Muscle layer of duodenum (tissue), 2 donors: ENCODE results near the gene TSHZ1.

ENCODE experiments used
- H3K27ac ChIP-seq: one replicate; pipeline ENCODE4 v1.7.0; 2013; ENCODE audit warnings: mild to moderate bottlenecking, low read length
- H3K27me3 ChIP-seq: one replicate; pipeline ENCODE4 v1.7.0; 2013; ENCODE audit warnings: low read depth, mild to moderate bottlenecking, control low read depth, low read length
- H3K36me3 ChIP-seq, 2 donors: one replicate each; pipeline ENCODE4 v1.7.0; 2013; ENCODE audit warnings: low read length in 2 of 2, control low read depth in 1 of 2, mild to moderate bottlenecking in 1 of 2; ENCODE audit not compliant: insufficient read depth in 2 of 2, control insufficient read depth in 1 of 2
- H3K4me1 ChIP-seq, 2 donors: one replicate each; pipeline ENCODE4 v1.7.0; 2013; ENCODE audit warnings: low read length in 2 of 2, mild to moderate bottlenecking in 2 of 2, control low read depth in 1 of 2, moderate library complexity in 1 of 2; ENCODE audit not compliant: insufficient read depth in 2 of 2, control insufficient read depth in 1 of 2
- H3K4me3 ChIP-seq, 2 donors: one replicate each; pipeline ENCODE4 v1.7.0; 2013; ENCODE audit warnings: low read length in 2 of 2, low read depth in 1 of 2, mild to moderate bottlenecking in 1 of 2
- H3K9me3 ChIP-seq, 2 donors: one replicate each; pipeline ENCODE4 v1.7.0; 2013; ENCODE audit warnings: low read length in 2 of 2, control low read depth in 1 of 2, mild to moderate bottlenecking in 1 of 2; ENCODE audit not compliant: control insufficient read depth in 1 of 2
- donor health status: healthy.

The TSHZ1 gene, protein sequence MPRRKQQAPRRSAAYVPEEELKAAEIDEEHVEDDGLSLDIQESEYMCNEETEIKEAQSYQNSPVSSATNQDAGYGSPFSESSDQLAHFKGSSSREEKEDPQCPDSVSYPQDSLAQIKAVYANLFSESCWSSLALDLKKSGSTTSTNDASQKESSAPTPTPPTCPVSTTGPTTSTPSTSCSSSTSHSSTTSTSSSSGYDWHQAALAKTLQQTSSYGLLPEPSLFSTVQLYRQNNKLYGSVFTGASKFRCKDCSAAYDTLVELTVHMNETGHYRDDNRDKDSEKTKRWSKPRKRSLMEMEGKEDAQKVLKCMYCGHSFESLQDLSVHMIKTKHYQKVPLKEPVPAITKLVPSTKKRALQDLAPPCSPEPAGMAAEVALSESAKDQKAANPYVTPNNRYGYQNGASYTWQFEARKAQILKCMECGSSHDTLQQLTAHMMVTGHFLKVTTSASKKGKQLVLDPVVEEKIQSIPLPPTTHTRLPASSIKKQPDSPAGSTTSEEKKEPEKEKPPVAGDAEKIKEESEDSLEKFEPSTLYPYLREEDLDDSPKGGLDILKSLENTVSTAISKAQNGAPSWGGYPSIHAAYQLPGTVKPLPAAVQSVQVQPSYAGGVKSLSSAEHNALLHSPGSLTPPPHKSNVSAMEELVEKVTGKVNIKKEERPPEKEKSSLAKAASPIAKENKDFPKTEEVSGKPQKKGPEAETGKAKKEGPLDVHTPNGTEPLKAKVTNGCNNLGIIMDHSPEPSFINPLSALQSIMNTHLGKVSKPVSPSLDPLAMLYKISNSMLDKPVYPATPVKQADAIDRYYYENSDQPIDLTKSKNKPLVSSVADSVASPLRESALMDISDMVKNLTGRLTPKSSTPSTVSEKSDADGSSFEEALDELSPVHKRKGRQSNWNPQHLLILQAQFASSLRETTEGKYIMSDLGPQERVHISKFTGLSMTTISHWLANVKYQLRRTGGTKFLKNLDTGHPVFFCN (N-terminal part only)

DNA sequence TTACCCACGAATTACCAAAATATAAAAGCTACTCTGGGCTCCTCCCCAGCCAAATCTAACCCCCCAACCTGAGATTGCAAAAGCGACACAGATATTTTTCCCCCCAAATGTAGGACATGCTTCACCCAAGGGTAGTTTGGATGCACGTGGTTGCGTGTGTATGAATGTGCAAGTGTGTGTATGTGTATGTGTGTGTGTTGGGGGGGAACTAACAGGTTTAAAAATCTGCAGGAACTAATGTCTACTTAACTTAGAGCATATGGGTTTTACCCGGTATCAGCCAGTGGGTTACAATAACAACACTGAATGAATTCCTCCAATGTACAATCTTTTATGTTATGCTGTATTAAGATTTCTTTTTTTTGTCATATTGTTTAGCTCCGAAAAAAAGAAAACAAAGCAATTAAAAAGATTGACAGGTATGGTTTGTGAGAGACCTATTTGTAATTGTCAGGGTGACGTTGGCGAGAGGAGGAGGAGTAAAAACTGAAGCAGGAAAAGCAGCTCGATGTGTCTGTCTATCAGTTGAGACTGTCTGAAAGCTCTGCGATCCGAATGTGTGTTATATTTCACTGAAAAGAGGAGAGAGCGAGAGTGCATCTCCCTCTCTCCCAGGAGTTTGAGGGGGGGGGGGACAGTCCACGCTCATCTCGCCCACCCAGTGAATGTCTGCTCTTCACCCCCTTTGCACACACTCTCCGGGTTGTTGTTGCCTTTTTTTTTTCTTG lies at the start of gene TSHZ1:
TSS of gene TSHZ1 (plus strand) at position 524 of the 728 bp plus-strand sequence. CDS start 1,080 bp downstream, outside the sequence.
- H3K9me3 ChIP-seq: no peaks in the 10 kb centered on the region
- peak within 1 kb of the TSS; percentile 86 to 96 for H3K4me3 ChIP-seq
- no peaks in the 10 kb centered on the region for H3K27me3 ChIP-seq
- H3K36me3 ChIP-seq: no peaks in the 10 kb centered on the region
- H3K4me1 ChIP-seq: peaks cover 25 to 30% of the 10 kb centered on the region in 2 donors
- peak within 1 kb of the TSS; percentile 93 for H3K27ac ChIP-seq

DNA sequence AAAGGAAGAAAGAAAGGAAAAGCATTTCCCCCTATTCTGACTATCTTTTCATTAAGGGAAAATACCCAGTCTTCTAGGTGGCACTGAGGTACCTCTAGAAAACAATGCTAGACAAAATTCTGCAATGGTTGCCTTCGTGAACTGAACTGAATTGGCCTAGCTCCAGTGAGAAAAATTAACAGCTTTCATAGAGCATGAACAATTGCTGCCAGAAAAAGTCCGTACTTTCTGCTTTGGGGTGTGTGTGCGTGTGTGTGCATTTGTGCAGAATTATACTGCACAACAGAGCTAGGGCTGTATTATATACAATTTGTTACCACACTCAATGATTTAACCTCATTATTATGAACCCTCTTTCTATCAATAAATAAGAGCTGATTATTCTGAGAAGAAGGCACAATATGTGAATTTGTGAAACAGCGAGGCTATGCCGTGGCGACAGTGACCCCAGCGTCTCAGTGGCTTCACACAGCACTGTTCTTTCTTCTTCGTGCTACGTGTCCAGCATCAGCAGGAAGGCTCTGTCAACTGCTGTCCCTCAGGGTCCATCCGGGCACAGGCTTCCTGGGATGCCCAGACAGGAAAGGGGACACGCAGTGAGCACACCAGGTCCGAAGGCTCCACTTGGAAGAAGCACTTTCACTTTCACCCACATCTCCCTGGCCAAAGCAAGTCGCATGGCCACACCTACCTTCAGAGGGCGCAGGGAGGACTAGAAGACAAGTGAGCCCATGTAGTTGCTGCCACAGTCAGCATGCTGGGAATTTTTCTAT lies 49.2 kb upstream of the TSHZ1 start:
- no peaks in the 10 kb centered on the region for H3K36me3 ChIP-seq
- H3K27me3 ChIP-seq: no peaks in the 10 kb centered on the region
- H3K4me3 ChIP-seq: peak overlapping the region; percentile 61 to 71
- no peak overlapping the region for H3K27ac ChIP-seq
- peaks cover 0 to 3% of the 10 kb centered on the region in 2 donors for H3K9me3 ChIP-seq
- peaks cover 5 to 11% of the 10 kb centered on the region in 2 donors for H3K4me1 ChIP-seq

DNA sequence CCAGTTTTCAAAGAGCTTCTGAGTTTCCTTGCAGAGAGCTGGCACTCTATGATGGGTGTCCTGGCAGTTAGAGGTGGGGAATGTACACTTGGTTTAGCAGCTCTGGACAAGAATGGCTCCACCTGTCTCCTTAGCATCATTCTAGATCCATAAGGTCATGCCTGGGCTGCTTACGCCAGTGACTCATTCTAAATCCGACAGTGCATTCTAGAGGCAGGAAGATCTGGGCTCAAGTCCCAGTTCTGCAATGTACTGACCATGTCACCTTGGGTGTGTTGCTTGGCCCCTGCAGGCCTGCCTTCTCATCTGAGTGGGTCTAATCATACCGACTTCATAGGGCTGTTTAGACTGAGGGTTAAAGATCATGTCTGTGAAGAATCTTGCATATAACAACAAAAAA lies 48.1 kb upstream of the TSHZ1 start:
- H3K27ac ChIP-seq: no peak overlapping the region
- H3K4me1 ChIP-seq: peaks cover 5 to 11% of the 10 kb centered on the region in 2 donors
- H3K27me3 ChIP-seq: no peaks in the 10 kb centered on the region
- no peaks in the 10 kb centered on the region for H3K36me3 ChIP-seq
- H3K9me3 ChIP-seq: peaks cover 0 to 3% of the 10 kb centered on the region in 2 donors
- H3K4me3 ChIP-seq: no peak overlapping the region

DNA sequence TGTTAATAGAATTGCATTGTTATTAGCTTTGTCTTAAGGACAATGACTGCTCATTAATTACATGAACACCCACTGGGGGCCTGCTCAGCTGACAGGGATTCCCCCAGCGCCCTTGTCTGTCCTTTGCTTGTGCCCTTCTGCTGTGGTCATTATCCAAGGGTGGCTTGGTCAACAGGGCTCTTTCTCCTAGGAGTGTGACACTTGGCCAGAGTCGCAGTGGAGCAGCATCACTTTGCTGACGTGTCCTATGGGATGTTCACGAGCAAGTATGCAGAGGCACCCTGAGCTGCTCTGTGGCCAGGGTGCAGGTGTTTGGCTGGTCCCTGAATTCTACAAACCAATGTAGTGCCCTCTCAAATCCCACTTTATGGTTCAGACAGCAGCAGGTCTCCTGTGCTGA lies 47.6 kb upstream of the TSHZ1 start:
- Histone ChIP-seq H3K27me3 (no peaks in the 10 kb centered on the region), H3K27ac (no peak overlapping the region)

DNA sequence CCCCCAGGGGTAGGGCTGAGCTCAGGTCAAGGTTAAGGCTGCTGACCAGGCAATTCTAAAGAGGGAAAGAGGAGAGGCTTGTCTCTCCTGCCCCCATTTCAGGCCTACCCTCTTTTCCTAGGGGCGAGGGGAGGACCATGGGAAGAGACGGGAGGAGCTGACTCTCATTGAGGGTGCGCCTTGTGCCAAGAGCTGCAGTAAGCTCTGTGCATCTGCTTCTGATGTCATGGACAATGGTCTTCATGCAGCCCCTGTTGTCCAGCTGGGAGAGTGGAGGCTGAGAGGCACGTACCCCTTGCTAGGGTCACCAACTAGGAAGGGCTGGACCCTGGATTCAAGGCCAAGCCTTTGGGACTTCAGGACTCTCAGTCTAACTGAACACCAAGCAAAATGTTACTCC lies 46.9 kb upstream of the TSHZ1 start:
- H3K27me3 ChIP-seq: no peaks in the 10 kb centered on the region
- H3K36me3 ChIP-seq: no peaks in the 10 kb centered on the region
- H3K9me3 ChIP-seq: peaks cover 0 to 3% of the 10 kb centered on the region in 2 donors
- H3K4me3 ChIP-seq: no peak overlapping the region
- peaks cover 5 to 11% of the 10 kb centered on the region in 2 donors for H3K4me1 ChIP-seq
- no peak overlapping the region for H3K27ac ChIP-seq

More for the DNA sequence above, 47.6 kb upstream of the TSHZ1 start:
- Histone ChIP-seq H3K4me3 (no peak overlapping the region), H3K36me3 (no peaks in the 10 kb centered on the region), H3K9me3 (peaks cover 0 to 3% of the 10 kb centered on the region in 2 donors), H3K4me1 (peaks cover 5 to 11% of the 10 kb centered on the region in 2 donors)

DNA sequence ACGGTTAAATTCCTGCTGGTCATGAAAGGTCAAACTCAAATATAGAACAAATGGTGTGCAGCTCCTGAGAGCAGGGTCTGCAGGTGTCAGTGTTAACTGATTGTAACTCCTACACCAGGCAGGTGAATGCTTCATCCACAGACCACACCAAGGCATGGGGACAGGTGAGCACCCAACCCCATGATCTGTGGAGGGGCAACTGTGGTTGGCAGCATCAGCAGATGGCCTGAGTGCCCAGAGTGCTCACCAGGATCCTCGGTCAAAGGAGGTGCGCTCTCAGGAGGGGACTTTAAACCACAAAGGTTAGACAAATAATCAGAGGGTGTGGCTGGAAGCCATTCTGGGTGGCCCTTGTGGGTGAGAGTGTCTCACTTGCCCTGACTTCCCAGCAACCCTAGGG lies 46.1 kb upstream of the TSHZ1 start:
- no peak overlapping the region for H3K27ac ChIP-seq
- H3K4me1 ChIP-seq: peaks cover 5 to 11% of the 10 kb centered on the region in 2 donors
- H3K27me3 ChIP-seq: no peaks in the 10 kb centered on the region
- H3K9me3 ChIP-seq: peaks cover 0 to 3% of the 10 kb centered on the region in 2 donors
- no peaks in the 10 kb centered on the region for H3K36me3 ChIP-seq
- no peak overlapping the region for H3K4me3 ChIP-seq

DNA sequence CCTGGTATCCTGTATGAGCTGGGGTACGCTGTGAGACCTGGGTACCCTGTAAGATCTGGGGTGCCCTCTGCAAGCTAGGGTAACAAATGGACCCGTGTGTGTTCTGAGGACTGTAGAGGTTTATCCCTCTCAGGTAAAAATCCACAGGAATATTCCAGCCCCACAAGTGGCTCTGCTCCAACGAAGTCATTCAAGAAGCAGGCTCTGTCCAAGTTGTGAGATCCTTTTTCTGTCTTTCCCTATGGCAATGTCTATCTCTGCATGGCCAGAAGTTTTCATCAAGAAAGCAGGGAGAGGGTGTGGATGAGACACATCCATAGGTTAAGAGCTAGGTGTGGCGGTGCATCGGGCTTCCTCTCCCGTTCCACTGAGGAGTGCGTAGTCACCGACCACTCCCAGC lies 44.7 kb upstream of the TSHZ1 start:
- no peaks in the 10 kb centered on the region for H3K36me3 ChIP-seq
- H3K9me3 ChIP-seq: peaks cover 0 to 3% of the 10 kb centered on the region in 2 donors
- H3K27me3 ChIP-seq: no peaks in the 10 kb centered on the region
- peaks cover 2 to 8% of the 10 kb centered on the region in 2 donors for H3K4me1 ChIP-seq
- H3K27ac ChIP-seq: no peak overlapping the region
- no peak overlapping the region for H3K4me3 ChIP-seq

DNA sequence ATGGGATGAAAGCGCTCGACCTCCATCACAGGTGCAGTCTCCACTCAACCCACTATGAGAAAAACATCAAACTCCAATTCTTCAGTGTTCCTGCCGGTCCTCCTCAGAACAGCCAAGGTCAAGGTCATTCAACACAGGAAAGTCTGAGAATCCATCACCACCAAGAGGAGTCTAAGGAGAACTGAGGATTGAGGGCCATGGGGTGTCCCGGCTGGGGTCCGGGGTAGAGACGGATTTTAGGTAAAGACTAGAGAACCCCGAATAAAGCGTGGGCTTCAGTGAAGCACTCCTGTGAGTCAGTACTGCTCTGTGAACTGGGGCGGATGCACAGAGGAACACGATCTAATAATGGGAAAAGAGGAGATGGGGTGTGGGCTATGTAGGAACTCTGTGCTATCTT lies 43.5 kb upstream of the TSHZ1 start:
- Histone ChIP-seq H3K27me3 (no peaks in the 10 kb centered on the region), H3K9me3 (peaks cover 0 to 3% of the 10 kb centered on the region in 2 donors), H3K4me1 (peaks cover 0 to 3% of the 10 kb centered on the region in 2 donors), H3K4me3 (no peak overlapping the region), H3K36me3 (no peaks in the 10 kb centered on the region), H3K27ac (no peak overlapping the region)

DNA sequence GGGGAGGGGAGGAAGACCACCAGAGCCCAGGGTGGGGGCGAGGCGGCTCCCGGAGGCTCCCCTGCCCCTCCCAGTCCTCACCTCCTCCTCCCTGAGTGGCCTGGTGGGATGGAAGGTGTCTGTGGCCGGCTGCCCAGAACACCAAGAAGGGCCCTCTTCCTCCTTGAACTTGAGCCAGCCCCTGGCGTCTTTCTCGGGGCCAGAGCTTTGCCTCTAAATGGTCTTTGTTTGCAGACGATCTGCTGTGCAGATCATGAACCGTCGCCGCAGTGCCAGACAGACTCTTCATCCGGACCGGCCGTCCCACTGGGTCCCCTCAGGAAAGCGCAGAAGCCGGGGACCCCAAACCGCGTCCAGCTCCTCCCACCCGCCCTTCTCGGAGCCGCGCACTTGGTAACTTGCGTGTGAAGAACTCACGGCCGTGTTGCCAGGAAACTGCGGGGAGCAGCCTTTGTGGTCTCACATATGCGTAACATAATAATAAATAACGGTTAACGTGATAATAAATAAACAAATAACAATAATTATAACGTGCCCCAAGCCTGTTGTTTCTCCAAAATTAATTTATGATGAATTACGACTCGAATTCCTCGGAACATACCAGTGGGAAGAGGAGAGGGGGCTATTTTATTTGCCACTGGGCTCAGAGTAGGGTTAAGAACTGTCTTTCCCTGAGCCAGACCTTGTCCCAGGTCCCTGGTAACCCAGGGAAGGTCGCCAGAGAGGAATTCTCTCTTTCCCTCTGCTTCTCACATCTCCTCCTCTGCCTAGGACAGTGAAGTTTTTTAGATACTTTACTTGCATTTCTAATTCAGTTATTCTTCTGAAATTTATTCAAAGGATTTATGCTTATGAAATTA lies 42.6 kb upstream of the TSHZ1 start:
- Histone ChIP-seq H3K9me3 (peaks cover 0 to 3% of the 10 kb centered on the region in 2 donors), H3K4me1 (no peaks in the 10 kb centered on the region), H3K27me3 (no peaks in the 10 kb centered on the region), H3K4me3 (peak overlapping the region; percentile 33 to 57), H3K27ac (no peak overlapping the region), H3K36me3 (no peaks in the 10 kb centered on the region)
